ENCODE data around the gene COPS8.

- TF ChIP-seq, protein P1, sequence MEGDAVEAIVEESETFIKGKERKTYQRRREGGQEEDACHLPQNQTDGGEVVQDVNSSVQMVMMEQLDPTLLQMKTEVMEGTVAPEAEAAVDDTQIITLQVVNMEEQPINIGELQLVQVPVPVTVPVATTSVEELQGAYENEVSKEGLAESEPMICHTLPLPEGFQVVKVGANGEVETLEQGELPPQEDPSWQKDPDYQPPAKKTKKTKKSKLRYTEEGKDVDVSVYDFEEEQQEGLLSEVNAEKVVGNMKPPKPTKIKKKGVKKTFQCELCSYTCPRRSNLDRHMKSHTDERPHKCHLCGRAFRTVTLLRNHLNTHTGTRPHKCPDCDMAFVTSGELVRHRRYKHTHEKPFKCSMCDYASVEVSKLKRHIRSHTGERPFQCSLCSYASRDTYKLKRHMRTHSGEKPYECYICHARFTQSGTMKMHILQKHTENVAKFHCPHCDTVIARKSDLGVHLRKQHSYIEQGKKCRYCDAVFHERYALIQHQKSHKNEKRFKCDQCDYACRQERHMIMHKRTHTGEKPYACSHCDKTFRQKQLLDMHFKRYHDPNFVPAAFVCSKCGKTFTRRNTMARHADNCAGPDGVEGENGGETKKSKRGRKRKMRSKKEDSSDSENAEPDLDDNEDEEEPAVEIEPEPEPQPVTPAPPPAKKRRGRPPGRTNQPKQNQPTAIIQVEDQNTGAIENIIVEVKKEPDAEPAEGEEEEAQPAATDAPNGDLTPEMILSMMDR (IDR thresholded peaks at IDR 0.05), result no peak
- no peak for TF ChIP-seq IRF2 (CRISPR knock-in tag; IDR thresholded peaks at IDR 0.05; ENCODE audit: borderline replicate concordance, low read depth)
Observed at GRCh38 chr2:237097911-237098702, 12.4 kb downstream of the COPS8 start.

All from WTC11 (cell line).